Lung (tissue), 12 donors: Measurements from ENCODE around the gene JPH3. TPM values are rescaled to one million over a fixed set of nuclear protein-coding genes. Genes with fewer than 3 reads are reported as not detected.

Source experiments
- ATAC-seq: fragments of 200-7000 bp; cut with Tn5 transposase; one replicate; pipeline ENCODE4 v1.9.1; 2020; ENCODE audit warnings: moderate number of reproducible peaks; ENCODE audit not compliant: insufficient read depth, low FRiP score
- DNase-seq, 3 donors: peaks; one replicate each; pipeline ENCODE4 v3.0.0-alpha.2; 2013 to 2017
- H3K27ac ChIP-seq, 2 donors: one replicate each; pipeline ENCODE4 v1.5.1; 2013; ENCODE audit warnings: mild to moderate bottlenecking in 2 of 2, moderate library complexity in 2 of 2, control low read depth in 1 of 2, inconsistent platforms in 1 of 2, low read depth in 1 of 2, low read length in 1 of 2
- H3K27me3 ChIP-seq, 3 donors: one replicate each; pipeline ENCODE4 v1.5.1; 2013; ENCODE audit warnings: low read length in 2 of 3; ENCODE audit not compliant: control insufficient read depth in 3 of 3, insufficient read depth in 3 of 3
- H3K36me3 ChIP-seq, 4 donors: one replicate each; pipeline ENCODE4 v1.5.1; 2013; ENCODE audit warnings: low read length in 4 of 4, mild to moderate bottlenecking in 1 of 4, moderate library complexity in 1 of 4; ENCODE audit not compliant: control insufficient read depth in 4 of 4, insufficient read depth in 4 of 4
- H3K4me1 ChIP-seq, 5 donors: one replicate each; pipeline ENCODE4 v1.5.1; 2013; ENCODE audit warnings: low read length in 5 of 5, mild to moderate bottlenecking in 2 of 5, moderate library complexity in 1 of 5; ENCODE audit not compliant: control insufficient read depth in 5 of 5, insufficient read depth in 5 of 5
- H3K4me3 ChIP-seq: one replicate; pipeline ENCODE4 v1.5.1; 2013; ENCODE audit warnings: mild to moderate bottlenecking, control low read depth, moderate library complexity
- H3K9ac ChIP-seq, 2 donors: one replicate each; pipeline ENCODE4 v1.5.1; 2013; ENCODE audit warnings: low read length in 2 of 2, control low read depth in 1 of 2; ENCODE audit not compliant: insufficient read depth in 1 of 2
- H3K9me3 ChIP-seq, 4 donors: one replicate each; pipeline ENCODE4 v1.5.1; 2013; ENCODE audit warnings: low read length in 3 of 4, mild to moderate bottlenecking in 1 of 4, moderate library complexity in 1 of 4; ENCODE audit not compliant: control insufficient read depth in 4 of 4, insufficient read depth in 3 of 4
- CTCF ChIP-seq: IDR thresholded peaks from 2 replicates; pipeline ENCODE4 v1.5.1; 2012; ENCODE audit warnings: mild to moderate bottlenecking; ENCODE audit errors: control extremely low read depth, extremely low read depth
- WGBS, 2 donors: extraction: QIAGEN DNeasy Blood & Tissue Kit; methylation state at CpG; one replicate each; pipeline ENCODE4 v1.1.7; 2013; 5-methylcytosine and 5-hydroxymethylcytosine counted together
- polyA plus RNA-seq, 2 donors: library from polyadenylated mRNA; stranded (reverse); fragments of 200-250 nt; gene quantifications; one replicate each; pipeline ENCODE4 v1.2.1, GENCODE V29; 2013
- total RNA-seq, 2 donors: library from RNA; depleted of rRNA in 1 of 2; stranded (reverse); fragments of >200 nt in 1 of 2; gene quantifications; one replicate each; pipeline ENCODE4 v1.2.1, GENCODE V29; 2014 to 2021
- donor health status: control.
- donor health status: control.
- donor health status: Bipolar disorder and iron deficiency.
- donor health status: healthy.
- donor health status: DM: yes; HTN: yes; CAD: no.

JPH3 gene
- total and polyA plus RNA-seq, 4 donors = 0.04 to 0.68 (median 0.13) TPM

GRCh38 chr16:87689956-87690465, 87.7 kb downstream of the JPH3 start:
- H3K27me3 ChIP-seq = no peaks in the 10 kb centered on the region
- H3K9me3 ChIP-seq = no peaks in the 10 kb centered on the region
- no peak for DNase-seq
- H3K27ac ChIP-seq = no peak overlapping the region
- no peak overlapping the region for H3K9ac ChIP-seq
- ATAC-seq = no peak
- H3K4me3 ChIP-seq = no peak overlapping the region
- TF ChIP-seq CTCF = no peak
- peaks cover 0 to 5% (median 0%) of the 10 kb centered on the region in 5 donors for H3K4me1 ChIP-seq
- 93 to 95% methylated on average over 46 of the region's 46 CpGs for WGBS, 2 donors
- no peaks in the 10 kb centered on the region for H3K36me3 ChIP-seq

GRCh38 chr16:87690911-87691685, 88.8 kb downstream of the JPH3 start:
- peaks cover 0 to 5% (median 0%) of the 10 kb centered on the region in 5 donors for H3K4me1 ChIP-seq
- H3K27me3 ChIP-seq = no peaks in the 10 kb centered on the region
- H3K9me3 ChIP-seq = no peaks in the 10 kb centered on the region
- H3K36me3 ChIP-seq = peaks cover 0 to 10% (median 0%) of the 10 kb centered on the region in 4 donors
- 61% methylated on average over 32 to 33 of the region's 33 CpGs for WGBS, 2 donors
- no peak overlapping the region for H3K4me3 ChIP-seq
- H3K27ac ChIP-seq = no peak overlapping the region
- ATAC-seq = no peak
- no peak overlapping the region for H3K9ac ChIP-seq
- TF ChIP-seq CTCF = no peak
- no peak for DNase-seq

GRCh38 chr16:87691686-87692079, 89.4 kb downstream of the JPH3 start:
- ATAC-seq (no peak), DNase-seq (no peak)
- Histone ChIP-seq H3K27ac (no peak overlapping the region), H3K9me3 (no peaks in the 10 kb centered on the region), H3K36me3 (peaks cover 0 to 11% (median 0%) of the 10 kb centered on the region in 4 donors), H3K4me1 (peaks cover 0 to 5% (median 0%) of the 10 kb centered on the region in 5 donors), H3K4me3 (no peak overlapping the region), H3K9ac (no peak overlapping the region), H3K27me3 (no peaks in the 10 kb centered on the region)
- WGBS, 2 donors = 55 to 60% methylated on average over 14 of the region's 14 CpGs
- no peak for TF ChIP-seq CTCF
